Body of pancreas (tissue), 4 donors: Measurements from ENCODE around the gene TFDP2. TPM values are rescaled to one million over a fixed set of nuclear protein-coding genes. Genes with fewer than 3 reads are reported as not detected.

ENCODE experiments used
- ATAC-seq: fragments of 150-250 bp; one replicate; pipeline ENCODE4 v1.9.1; 2016
- DNase-seq, 4 donors: peaks; one replicate each; pipeline ENCODE4 v3.0.0-alpha.2; 2019
- H3K27ac ChIP-seq, 4 donors: fragments of 200-600 bp; sonication (generic); 1 replicate in 3 of 4; 2 replicates in 1 of 4; pipeline versions ENCODE4 v1.5.1 to v1.6.1; 2016 to 2019; ENCODE audit warnings: mild to moderate bottlenecking in 1 of 4, mixed read lengths in 1 of 4, moderate library complexity in 1 of 4
- H3K27me3 ChIP-seq, 2 donors: fragments of 200-600 bp; sonication (generic); one replicate each; pipeline ENCODE4 v1.6.0; 2016; ENCODE audit warnings: mild to moderate bottlenecking in 1 of 2
- H3K36me3 ChIP-seq, 2 donors: fragments of 200-600 bp; sonication (generic); replicated peaks in 1 of 2; 2 replicates each; pipeline ENCODE4 v1.5.1; 2016; ENCODE audit warnings: low read depth in 2 of 2; ENCODE audit not compliant: insufficient read depth in 1 of 2
- H3K4me1 ChIP-seq: fragments of 200-600 bp; sonication (generic); one replicate; pipeline ENCODE4 v1.6.0; 2016
- H3K4me3 ChIP-seq, 2 donors: fragments of 200-600 bp; sonication (generic); 1 replicate in 1 of 2; 2 replicates in 1 of 2; pipeline ENCODE4 v1.5.1; 2016 to 2019
- H3K9me3 ChIP-seq, 3 donors: fragments of 200-600 bp; sonication (generic); 1 replicate in 2 of 3; 2 replicates in 1 of 3; pipeline ENCODE4 v1.5.1; 2016
- POLR2A ChIP-seq, 3 donors: fragments of 450-650 bp; IDR thresholded peaks; one replicate each; pipeline ENCODE4 v1.6.1; 2016; ENCODE audit warnings: antibody characterized with exemption in 3 of 3, mild to moderate bottlenecking in 2 of 3
- WGBS, 2 donors: methylation state at CpG; one replicate each; pipeline ENCODE4 v1.1.5; 2017; 5-methylcytosine and 5-hydroxymethylcytosine counted together
- intact Hi-C: fragments of 100-400 bp; cut with DNase I; formaldehyde crosslinking; loops from one replicate; pipeline ENCODE4 v1.15.1; 2023
- total RNA-seq, 2 donors: library from RNA; depleted of rRNA; stranded (reverse); fragments of >200 nt; gene quantifications; one replicate each; pipeline ENCODE4 v1.1.0, GENCODE V29; 2016
- TF ChIP-seq, protein P1 (sequence below), 7 experiments: fragments of 450-650 bp in 4 of 7; fragments of 200-600 bp in 3 of 7; sonication (generic) in 3 of 7; IDR thresholded peaks; one replicate each; pipeline ENCODE4 v1.5.1; 2016 to 2019; ENCODE audit warnings: antibody characterized with exemption in 7 of 7

TFDP2 gene
- total RNA-seq, 2 donors from 2014 or later = 8.9 to 21.5 TPM

DNA sequence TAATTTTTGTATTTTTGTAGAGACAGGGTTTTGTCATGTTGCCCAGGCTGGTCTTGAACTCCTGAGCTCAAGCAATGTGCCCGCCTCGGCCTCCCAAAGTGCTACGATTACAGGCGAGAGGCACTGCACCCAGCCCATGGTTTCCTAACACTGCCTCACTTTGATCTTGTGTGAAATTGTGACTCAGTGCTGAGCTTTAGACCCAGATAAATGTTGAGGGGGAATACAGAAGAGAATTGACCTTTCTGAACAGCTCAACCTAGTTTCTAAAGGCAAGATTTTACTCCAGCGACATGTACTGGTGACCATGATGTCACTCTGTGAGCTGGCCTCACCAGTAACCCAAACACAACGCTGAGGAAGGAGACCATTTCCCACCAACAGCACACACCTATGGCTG, 199.4 kb downstream of the TFDP2 start:
- H3K36me3 ChIP-seq = peaks cover 0 to 2% of the 10 kb centered on the region in 2 donors
- ATAC-seq = no peak
- H3K4me1 ChIP-seq = no peaks in the 10 kb centered on the region
- no peak overlapping the region for H3K4me3 ChIP-seq
- intact Hi-C loops = no loop called here
- no peaks in the 10 kb centered on the region for H3K9me3 ChIP-seq
- TF ChIP-seq, protein P1, sequence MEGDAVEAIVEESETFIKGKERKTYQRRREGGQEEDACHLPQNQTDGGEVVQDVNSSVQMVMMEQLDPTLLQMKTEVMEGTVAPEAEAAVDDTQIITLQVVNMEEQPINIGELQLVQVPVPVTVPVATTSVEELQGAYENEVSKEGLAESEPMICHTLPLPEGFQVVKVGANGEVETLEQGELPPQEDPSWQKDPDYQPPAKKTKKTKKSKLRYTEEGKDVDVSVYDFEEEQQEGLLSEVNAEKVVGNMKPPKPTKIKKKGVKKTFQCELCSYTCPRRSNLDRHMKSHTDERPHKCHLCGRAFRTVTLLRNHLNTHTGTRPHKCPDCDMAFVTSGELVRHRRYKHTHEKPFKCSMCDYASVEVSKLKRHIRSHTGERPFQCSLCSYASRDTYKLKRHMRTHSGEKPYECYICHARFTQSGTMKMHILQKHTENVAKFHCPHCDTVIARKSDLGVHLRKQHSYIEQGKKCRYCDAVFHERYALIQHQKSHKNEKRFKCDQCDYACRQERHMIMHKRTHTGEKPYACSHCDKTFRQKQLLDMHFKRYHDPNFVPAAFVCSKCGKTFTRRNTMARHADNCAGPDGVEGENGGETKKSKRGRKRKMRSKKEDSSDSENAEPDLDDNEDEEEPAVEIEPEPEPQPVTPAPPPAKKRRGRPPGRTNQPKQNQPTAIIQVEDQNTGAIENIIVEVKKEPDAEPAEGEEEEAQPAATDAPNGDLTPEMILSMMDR (IDR thresholded peaks at IDR 0.05) = no peak
- no peak for TF ChIP-seq POLR2A (IDR thresholded peaks at IDR 0.05)
- no peak for DNase-seq
- no peaks in the 10 kb centered on the region for H3K27me3 ChIP-seq
- WGBS, 2 donors = 91 to 98% methylated on average over 6 of the region's 6 CpGs
- H3K27ac ChIP-seq = no peak overlapping the region

GRCh38 chr3:141949399-141949798, 199.9 kb downstream of the TFDP2 start:
- DNase-seq (no peak), ATAC-seq (no peak)
- TF ChIP-seq POLR2A (IDR thresholded peaks at IDR 0.05) = no peak
- TF ChIP-seq, protein P1 (IDR thresholded peaks at IDR 0.05) = no peak
- Histone ChIP-seq H3K36me3 (peaks cover 0 to 2% of the 10 kb centered on the region in 2 donors), H3K4me1 (no peaks in the 10 kb centered on the region), H3K9me3 (no peaks in the 10 kb centered on the region), H3K27me3 (no peaks in the 10 kb centered on the region), H3K27ac (no peak overlapping the region), H3K4me3 (no peak overlapping the region)
- intact Hi-C loops = no loop called here
- WGBS, 2 donors = 90 to 96% methylated on average over 8 to 10 of the region's 10 CpGs

- TF ChIP-seq POLR2A (IDR thresholded peaks at IDR 0.05) = no peak
- TF ChIP-seq, protein P1 (IDR thresholded peaks at IDR 0.05) = no peak
- H3K36me3 ChIP-seq = no peaks in the 10 kb centered on the region
- DNase-seq = no peak
- no peak for ATAC-seq
- intact Hi-C loops = no loop called here
- H3K9me3 ChIP-seq = no peaks in the 10 kb centered on the region
- no peaks in the 10 kb centered on the region for H3K27me3 ChIP-seq
- 92 to 93% methylated on average over 14 to 16 of the region's 16 CpGs for WGBS, 2 donors
- no peaks in the 10 kb centered on the region for H3K4me1 ChIP-seq
- H3K27ac ChIP-seq = no peak overlapping the region
- no peak overlapping the region for H3K4me3 ChIP-seq
These were observed 203.4 kb downstream of the TFDP2 start for GRCh38 chr3:141945726-141946485.

- intact Hi-C loops = no loop called here
- no peak for TF ChIP-seq POLR2A (IDR thresholded peaks at IDR 0.05)
- TF ChIP-seq, protein P1 (IDR thresholded peaks at IDR 0.05) = no peak
- Histone ChIP-seq H3K4me3 (no peak overlapping the region), H3K27me3 (no peaks in the 10 kb centered on the region), H3K27ac (no peak overlapping the region), H3K4me1 (no peaks in the 10 kb centered on the region), H3K9me3 (no peaks in the 10 kb centered on the region), H3K36me3 (no peaks in the 10 kb centered on the region)
- 82 to 88% methylated on average over 8 of the region's 8 CpGs for WGBS, 2 donors
- DNase-seq (no peak), ATAC-seq (no peak)
These were observed 207.3 kb downstream of the TFDP2 start for GRCh38 chr3:141942006-141942405.

DNA sequence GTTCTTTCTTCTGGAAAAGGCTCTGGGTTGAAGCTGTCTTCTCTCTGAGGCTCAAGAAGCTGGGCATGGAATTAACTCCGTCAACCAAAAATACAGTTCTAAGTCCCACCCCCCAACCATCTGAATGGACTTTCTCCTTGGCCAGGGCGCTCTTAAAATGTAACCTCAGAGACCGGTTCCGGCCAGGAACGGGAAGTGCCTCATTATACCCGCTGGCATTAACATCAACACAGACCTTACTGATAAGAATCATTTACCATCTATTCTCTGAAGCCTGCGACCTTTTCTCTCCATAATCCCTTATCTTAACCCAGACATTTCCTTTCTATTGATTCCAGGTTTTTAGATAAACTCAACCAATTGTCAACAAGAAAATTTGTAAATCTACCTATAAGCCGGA, 208.3 kb downstream of the TFDP2 start:
- no peak for DNase-seq
- WGBS, 2 donors = 47 to 55% methylated on average over 8 of the region's 8 CpGs
- TF ChIP-seq, protein P1 (IDR thresholded peaks at IDR 0.05) = no peak
- no peak for TF ChIP-seq POLR2A (IDR thresholded peaks at IDR 0.05)
- Histone ChIP-seq H3K9me3 (no peaks in the 10 kb centered on the region), H3K36me3 (no peaks in the 10 kb centered on the region), H3K4me3 (no peak overlapping the region), H3K27ac (no peak overlapping the region), H3K4me1 (no peaks in the 10 kb centered on the region), H3K27me3 (no peaks in the 10 kb centered on the region)
- intact Hi-C loops = no loop called here
- no peak for ATAC-seq
